ENCODE results near the gene SELP. TPM values are rescaled to one million over a fixed set of nuclear protein-coding genes. Genes with fewer than 3 reads are reported as not detected.
"Not testable (repeated sequence)": the region's sequence is repeated elsewhere in the genome, so short reads cannot be mapped to it uniquely, and the experiment has no call there.

Gene SELP
- polyA plus RNA-seq, result 1 to 10 TPM in 1 of 3 donors, under 1 TPM in 1, not detected in 1; 0.66 to 1.4 TPM

- Mint-ChIP-seq H3K4me1 (peaks cover 10 to 25% of the 10 kb centered on the region in 2 donors), H3K9me3 (peaks cover 8 to 16% (median 14%) of the 10 kb centered on the region in 6 donors), H3K4me3 (no peak within 1 kb of the TSS), H3K36me3 (peaks cover 10 to 12% (median 12%) of the 10 kb centered on the region in 3 donors), H3K27me3 (ENCODE audit: low read depth in 3 of 3) (peaks cover 0 to 5% (median 3%) of the 10 kb centered on the region in 3 donors), H3K27ac (peak within 1 kb of the TSS in 3 of 6 donors; percentile 13 to 61 (median 26))
- no peak for DNase-seq
Observed at GRCh38 chr1:169630006-169630405, at the start of gene SELP. Gene SELP (minus strand): TSS chr1:169630124. CDS start chr1:169630074, 50 bp downstream.

GRCh38 chr1:169679692-169680091 is 49.8 kb upstream of the SELP start:
- H3K27ac Mint-ChIP-seq, result peak overlapping the region in 3 of 6 donors; percentile 14 to 58 (median 44)
- no peak overlapping the region for H3K4me3 Mint-ChIP-seq

GRCh38 chr1:169676001-169676400 is 46.1 kb upstream of the SELP start:
- DNase-seq, result no peak

More at GRCh38 chr1:169679692-169680091, 49.8 kb upstream of the SELP start:
- H3K9me3 Mint-ChIP-seq, result no peaks in the 10 kb centered on the region
- peaks cover 0 to 2% (median 0%) of the 10 kb centered on the region in 3 donors for H3K27me3 Mint-ChIP-seq (ENCODE audit: low read depth in 3 of 3)
- peaks cover 43 to 57% of the 10 kb centered on the region in 2 donors for H3K4me1 Mint-ChIP-seq
- no peak for DNase-seq
- H3K36me3 Mint-ChIP-seq, result no peaks in the 10 kb centered on the region

GRCh38 chr1:169670836-169671235 is 40.9 kb upstream of the SELP start:
- Mint-ChIP-seq H3K27ac (peak overlapping the region in 4 of 6 donors; percentile 18 to 76 (median 45)), H3K27me3 (ENCODE audit: low read depth in 3 of 3) (no peaks in the 10 kb centered on the region), H3K4me3 (no peak overlapping the region), H3K9me3 (peaks cover 0 to 6% (median 1%) of the 10 kb centered on the region in 6 donors), H3K4me1 (peaks cover 48 to 58% of the 10 kb centered on the region in 2 donors), H3K36me3 (peaks cover 0 to 6% (median 4%) of the 10 kb centered on the region in 3 donors)
- DNase-seq, result no peak

More at GRCh38 chr1:169676001-169676400, 46.1 kb upstream of the SELP start:
- H3K36me3 Mint-ChIP-seq, result peaks cover 0 to 4% (median 0%) of the 10 kb centered on the region in 3 donors
- peaks cover 32 to 49% of the 10 kb centered on the region in 2 donors for H3K4me1 Mint-ChIP-seq
- H3K9me3 Mint-ChIP-seq, result peaks cover 0 to 3% (median 0%) of the 10 kb centered on the region in 6 donors
- H3K27ac Mint-ChIP-seq, result peak overlapping the region in 1 of 6 donors; percentile 8
- no peaks in the 10 kb centered on the region for H3K27me3 Mint-ChIP-seq (ENCODE audit: low read depth in 3 of 3)
- H3K4me3 Mint-ChIP-seq, result no peak overlapping the region

GRCh38 chr1:169670244-169670643 is 40.3 kb upstream of the SELP start:
- DNase-seq; H3K27me3 Mint-ChIP-seq (ENCODE audit: low read depth in 3 of 3); H3K9me3 Mint-ChIP-seq; H3K36me3 Mint-ChIP-seq; H3K4me3 Mint-ChIP-seq: not testable (repeated sequence)
- Mint-ChIP-seq H3K4me1 (peaks cover 43 to 52% of the 10 kb centered on the region in 2 donors), H3K27ac (peak overlapping the region in 2 of 6 donors; percentile 19 to 84)

- peak overlapping the region; percentile 26 to 79 (median 70) for H3K4me3 Mint-ChIP-seq
- peak overlapping the region; percentile 79 to 92 (median 88) for H3K27ac Mint-ChIP-seq
- H3K4me1 Mint-ChIP-seq, result peaks cover 46 to 63% of the 10 kb centered on the region in 2 donors
- not testable (repeated sequence) for H3K36me3 Mint-ChIP-seq; DNase-seq; H3K9me3 Mint-ChIP-seq; H3K27me3 Mint-ChIP-seq (ENCODE audit: low read depth in 3 of 3)
Observed at GRCh38 chr1:169667699-169668596, 38.0 kb upstream of the SELP start.

GRCh38 chr1:169667227-169667639 is 37.3 kb upstream of the SELP start:
- DNase-seq, result peak; percentile 16 to 26 (median 22)
- not testable (repeated sequence) for H3K27me3 Mint-ChIP-seq (ENCODE audit: low read depth in 3 of 3); H3K36me3 Mint-ChIP-seq; H3K9me3 Mint-ChIP-seq
- H3K4me3 Mint-ChIP-seq, result peak overlapping the region; percentile 26 to 79 (median 70)
- peak overlapping the region; percentile 79 to 92 (median 88) for H3K27ac Mint-ChIP-seq
- H3K4me1 Mint-ChIP-seq, result peaks cover 53 to 70% of the 10 kb centered on the region in 2 donors

GRCh38 chr1:169662680-169663079 is 32.8 kb upstream of the SELP start:
- Mint-ChIP-seq H3K4me1 (peaks cover 60 to 73% of the 10 kb centered on the region in 2 donors), H3K27ac (peak overlapping the region in 2 of 6 donors; percentile 55 to 60), H3K4me3 (peak overlapping the region; percentile 17 to 81 (median 54))
- H3K36me3 Mint-ChIP-seq; H3K27me3 Mint-ChIP-seq (ENCODE audit: low read depth in 3 of 3); H3K9me3 Mint-ChIP-seq; DNase-seq: not testable (repeated sequence)

- H3K4me3 Mint-ChIP-seq; H3K27me3 Mint-ChIP-seq (ENCODE audit: low read depth in 3 of 3); DNase-seq; H3K27ac Mint-ChIP-seq; H3K9me3 Mint-ChIP-seq: not testable (repeated sequence)
- peaks cover 5 to 12% (median 5%) of the 10 kb centered on the region in 3 donors for H3K36me3 Mint-ChIP-seq
- H3K4me1 Mint-ChIP-seq, result peaks cover 65 to 70% of the 10 kb centered on the region in 2 donors
Observed at GRCh38 chr1:169661066-169661465, 31.1 kb upstream of the SELP start.

GRCh38 chr1:169658777-169659176 is 28.9 kb upstream of the SELP start:
- DNase-seq, result peak; percentile 18 to 34 (median 23)
- H3K9me3 Mint-ChIP-seq; H3K27me3 Mint-ChIP-seq (ENCODE audit: low read depth in 3 of 3): not testable (repeated sequence)
- Mint-ChIP-seq H3K36me3 (peaks cover 5 to 12% (median 5%) of the 10 kb centered on the region in 3 donors), H3K4me3 (peak overlapping the region; percentile 59 to 79 (median 74)), H3K4me1 (peaks cover 75 to 88% of the 10 kb centered on the region in 2 donors), H3K27ac (peak overlapping the region; percentile 2 to 90 (median 64))

- DNase-seq, result no peak
- Mint-ChIP-seq H3K4me1 (peaks cover 51 to 63% of the 10 kb centered on the region in 2 donors), H3K9me3 (peaks cover 0 to 3% (median 0%) of the 10 kb centered on the region in 6 donors), H3K36me3 (peaks cover 5 to 6% (median 5%) of the 10 kb centered on the region in 3 donors), H3K4me3 (no peak overlapping the region), H3K27ac (peak overlapping the region in 1 of 6 donors; percentile 19), H3K27me3 (ENCODE audit: low read depth in 3 of 3) (peaks cover 2 to 4% (median 3%) of the 10 kb centered on the region in 3 donors)
Observed at GRCh38 chr1:169653873-169654272, 23.9 kb upstream of the SELP start.

- peaks cover 2 to 4% (median 3%) of the 10 kb centered on the region in 3 donors for H3K27me3 Mint-ChIP-seq (ENCODE audit: low read depth in 3 of 3)
- H3K27ac Mint-ChIP-seq, result no peak overlapping the region
- H3K4me1 Mint-ChIP-seq, result peaks cover 32 to 56% of the 10 kb centered on the region in 2 donors
- H3K9me3 Mint-ChIP-seq, result no peaks in the 10 kb centered on the region
- H3K36me3 Mint-ChIP-seq, result no peaks in the 10 kb centered on the region
- no peak for DNase-seq
- no peak overlapping the region for H3K4me3 Mint-ChIP-seq
Observed at GRCh38 chr1:169651035-169651434, 21.1 kb upstream of the SELP start.

GRCh38 chr1:169650551-169650950 is 20.6 kb upstream of the SELP start:
- no peaks in the 10 kb centered on the region for H3K9me3 Mint-ChIP-seq

GRCh38 chr1:169648709-169649108 is 18.8 kb upstream of the SELP start:
- Mint-ChIP-seq H3K4me3 (no peak overlapping the region), H3K9me3 (no peaks in the 10 kb centered on the region), H3K27ac (peak overlapping the region in 5 of 6 donors; percentile 17 to 79 (median 71)), H3K36me3 (peaks cover 0 to 4% (median 0%) of the 10 kb centered on the region in 3 donors), H3K4me1 (peaks cover 19 to 34% of the 10 kb centered on the region in 2 donors), H3K27me3 (ENCODE audit: low read depth in 3 of 3) (peaks cover 0 to 4% (median 1%) of the 10 kb centered on the region in 3 donors)
- DNase-seq, result no peak

More at GRCh38 chr1:169650551-169650950, 20.6 kb upstream of the SELP start:
- H3K4me1 Mint-ChIP-seq, result peaks cover 27 to 52% of the 10 kb centered on the region in 2 donors
- peaks cover 2 to 4% (median 3%) of the 10 kb centered on the region in 3 donors for H3K27me3 Mint-ChIP-seq (ENCODE audit: low read depth in 3 of 3)
- H3K27ac Mint-ChIP-seq, result no peak overlapping the region
- DNase-seq, result no peak
- no peak overlapping the region for H3K4me3 Mint-ChIP-seq
- no peaks in the 10 kb centered on the region for H3K36me3 Mint-ChIP-seq
